ENCODE data around the gene PNMA8B.

GRCh38 chr19:46494146-46494940 lies 1.3 kb downstream of the PNMA8B start:
- TF ChIP-seq ZNF324 (tag by site-specific recombination; IDR thresholded peaks at IDR 0.05) (no peak), CTCF (tag by site-specific recombination; IDR thresholded peaks at IDR 0.05) (no peak), ZNF354C (tag by site-specific recombination; IDR thresholded peaks at IDR 0.05; ENCODE audit: borderline replicate concordance, low read depth) (no peak), ZNF416 (tag by site-specific recombination; IDR thresholded peaks at IDR 0.05) (no peak), MEIS1 (CRISPR knock-in tag; IDR thresholded peaks at IDR 0.05; ENCODE audit: borderline replicate concordance) (no peak), ZSCAN18 (tag by site-specific recombination; IDR thresholded peaks at IDR 0.05) (no peak), ZNF658 (tag by site-specific recombination; IDR thresholded peaks at IDR 0.05) (no peak), ZNF560 (tag by site-specific recombination; IDR thresholded peaks at IDR 0.05; ENCODE audit: borderline replicate concordance) (no peak), ZNF433 (tag by site-specific recombination; IDR thresholded peaks at IDR 0.05; ENCODE audit: low read depth) (no peak)

Measured in HEK293 (cell line).